Measurements from ENCODE around the gene PHTF1.

The PHTF1 gene

DNA sequence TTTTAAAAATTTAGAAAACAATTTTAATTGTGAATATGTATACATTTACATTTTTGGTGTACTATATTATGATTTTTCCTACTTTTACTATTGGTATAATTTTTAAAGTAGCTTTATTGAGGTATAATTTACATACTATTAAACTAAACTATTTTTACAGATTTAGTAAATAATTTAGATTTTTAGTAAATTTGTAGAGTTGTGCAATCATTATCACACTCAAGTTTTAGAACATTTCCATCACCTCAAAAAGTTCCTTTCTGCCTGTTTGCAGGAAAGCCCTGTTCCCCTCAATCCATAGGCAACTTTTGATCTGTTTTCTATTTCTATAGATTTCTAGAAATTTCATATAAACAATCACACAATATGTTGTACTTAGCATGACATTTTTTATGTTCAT is 8.2 kb downstream of the PHTF1 start:
- no peak overlapping the region for H3K4me3 ChIP-seq (ENCODE audit: control insufficient read depth, low read depth, low read length)
- DNase-seq (ENCODE audit: low read depth) = no peak
- TF ChIP-seq, protein P1, sequence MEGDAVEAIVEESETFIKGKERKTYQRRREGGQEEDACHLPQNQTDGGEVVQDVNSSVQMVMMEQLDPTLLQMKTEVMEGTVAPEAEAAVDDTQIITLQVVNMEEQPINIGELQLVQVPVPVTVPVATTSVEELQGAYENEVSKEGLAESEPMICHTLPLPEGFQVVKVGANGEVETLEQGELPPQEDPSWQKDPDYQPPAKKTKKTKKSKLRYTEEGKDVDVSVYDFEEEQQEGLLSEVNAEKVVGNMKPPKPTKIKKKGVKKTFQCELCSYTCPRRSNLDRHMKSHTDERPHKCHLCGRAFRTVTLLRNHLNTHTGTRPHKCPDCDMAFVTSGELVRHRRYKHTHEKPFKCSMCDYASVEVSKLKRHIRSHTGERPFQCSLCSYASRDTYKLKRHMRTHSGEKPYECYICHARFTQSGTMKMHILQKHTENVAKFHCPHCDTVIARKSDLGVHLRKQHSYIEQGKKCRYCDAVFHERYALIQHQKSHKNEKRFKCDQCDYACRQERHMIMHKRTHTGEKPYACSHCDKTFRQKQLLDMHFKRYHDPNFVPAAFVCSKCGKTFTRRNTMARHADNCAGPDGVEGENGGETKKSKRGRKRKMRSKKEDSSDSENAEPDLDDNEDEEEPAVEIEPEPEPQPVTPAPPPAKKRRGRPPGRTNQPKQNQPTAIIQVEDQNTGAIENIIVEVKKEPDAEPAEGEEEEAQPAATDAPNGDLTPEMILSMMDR (IDR thresholded peaks at IDR 0.05; ENCODE audit: control insufficient read depth, insufficient read depth, low read depth, low read length, missing control alignments) = no peak

GRCh38 chr1:113749402-113749801 is 9.9 kb downstream of the PHTF1 start:
- no peak overlapping the region for H3K4me3 ChIP-seq (ENCODE audit: control insufficient read depth, low read depth, low read length)
- DNase-seq (ENCODE audit: low read depth) = no peak
- TF ChIP-seq, protein P1 (IDR thresholded peaks at IDR 0.05; ENCODE audit: control insufficient read depth, insufficient read depth, low read depth, low read length, missing control alignments) = no peak

DNA sequence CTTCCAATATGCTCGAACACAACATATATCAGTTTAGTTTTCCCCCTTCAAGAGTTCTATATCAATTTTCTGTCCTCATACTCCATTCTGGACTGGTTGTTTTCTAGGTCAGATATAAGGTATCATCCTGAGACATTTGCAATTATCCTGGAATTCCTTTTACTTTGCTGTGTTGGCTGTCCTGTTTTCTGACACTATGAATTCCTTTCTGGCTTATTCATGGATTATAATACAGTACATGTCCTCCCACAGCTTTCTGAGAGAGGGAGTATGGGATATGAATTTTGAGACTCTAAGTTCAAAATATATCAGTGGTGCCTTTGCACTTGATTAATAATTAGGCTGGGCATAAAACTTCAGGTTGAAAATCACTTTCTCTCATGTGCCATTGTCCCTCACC is 11.9 kb downstream of the PHTF1 start:
- TF ChIP-seq, protein P1 (IDR thresholded peaks at IDR 0.05; ENCODE audit: control insufficient read depth, insufficient read depth, low read depth, low read length, missing control alignments) = no peak
- no peak for DNase-seq (ENCODE audit: low read depth)
- H3K4me3 ChIP-seq (ENCODE audit: control insufficient read depth, low read depth, low read length) = no peak overlapping the region

- DNase-seq (ENCODE audit: low read depth) = no peak
- TF ChIP-seq, protein P1 (IDR thresholded peaks at IDR 0.05; ENCODE audit: control insufficient read depth, insufficient read depth, low read depth, low read length, missing control alignments) = no peak
Observed at GRCh38 chr1:113745425-113745824, 13.9 kb downstream of the PHTF1 start.

DNA sequence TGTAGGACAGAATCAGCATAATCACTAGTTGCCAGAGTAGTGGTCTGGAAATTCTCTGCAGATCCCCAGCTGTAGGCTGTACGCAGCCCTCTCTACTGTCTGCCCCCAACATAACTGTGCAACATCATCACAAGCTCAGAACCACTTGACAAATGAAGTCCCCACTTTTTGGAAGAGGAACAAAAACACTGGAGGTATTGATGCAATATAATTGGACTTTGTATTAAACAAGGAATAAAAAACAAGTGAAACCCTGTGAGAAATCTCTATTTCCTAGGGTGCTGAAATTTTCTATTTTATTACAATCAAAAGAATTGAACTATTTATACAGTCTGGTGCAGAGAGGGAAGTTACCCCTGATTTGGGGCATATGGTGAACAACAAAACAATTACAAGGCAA is 15.2 kb downstream of the PHTF1 start:
- H3K4me3 ChIP-seq (ENCODE audit: control insufficient read depth, low read depth, low read length) = no peak overlapping the region
- TF ChIP-seq, protein P1 (IDR thresholded peaks at IDR 0.05; ENCODE audit: control insufficient read depth, insufficient read depth, low read depth, low read length, missing control alignments) = no peak
- DNase-seq (ENCODE audit: low read depth) = no peak

More at GRCh38 chr1:113745425-113745824, 13.9 kb downstream of the PHTF1 start:
- H3K4me3 ChIP-seq (ENCODE audit: control insufficient read depth, low read depth, low read length) = no peak overlapping the region

GRCh38 chr1:113742515-113742914 is 16.8 kb downstream of the PHTF1 start:
- no peak for DNase-seq (ENCODE audit: low read depth)
- TF ChIP-seq, protein P1 (IDR thresholded peaks at IDR 0.05; ENCODE audit: control insufficient read depth, insufficient read depth, low read depth, low read length, missing control alignments) = no peak
- H3K4me3 ChIP-seq (ENCODE audit: control insufficient read depth, low read depth, low read length) = no peak overlapping the region
